K562 (cell line): ENCODE data around the gene CYP2W1.

Experiments used
- CBX2 ChIP-seq: fragments of 200-600 bp; sonication (generic); IDR thresholded peaks from one replicate; pipeline ENCODE4 v1.6.1; 2012; ENCODE audit warnings: mild to moderate bottlenecking, low read length, inconsistent platforms; ENCODE audit not compliant: insufficient read depth, poor library complexity, severe bottlenecking
- ERF ChIP-seq: fragments of 450-650 bp; formaldehyde crosslinking; IDR thresholded peaks from 2 replicates; pipeline ENCODE4 v1.4.0; 2020; ENCODE audit warnings: mild to moderate bottlenecking, mixed read lengths
- EZH2 ChIP-seq: IDR thresholded peaks from 2 replicates; pipeline ENCODE4 v1.6.1; 2012; ENCODE audit warnings: low read depth, mild to moderate bottlenecking, inconsistent platforms, low read length, borderline replicate concordance
- FOXK1 ChIP-seq: sonication (generic); formaldehyde crosslinking; IDR thresholded peaks from 2 replicates; pipeline ENCODE4 v1.8.0; 2022; ENCODE audit warnings: missing genetic modification reagents, mild to moderate bottlenecking, borderline replicate concordance
- MAFK ChIP-seq: IDR thresholded peaks from 2 replicates; pipeline ENCODE4 v1.6.1; 2011; ENCODE audit warnings: low read length, improper control_type of control experiment
- MAX ChIP-seq: sonication (generic); formaldehyde crosslinking; IDR thresholded peaks from 2 replicates; pipeline ENCODE4 v1.9.0; 2022; ENCODE audit warnings: mild to moderate bottlenecking, missing genetic modification reagents
- NR3C1 ChIP-seq: sonication (generic); formaldehyde crosslinking; IDR thresholded peaks from 2 replicates; pipeline ENCODE4 v1.8.1; 2022; ENCODE audit warnings: missing genetic modification reagents
- TCF15 ChIP-seq: fragments of 250-450 bp; sonication (Bioruptor Pico); IDR thresholded peaks from 2 replicates; pipeline ENCODE4 v1.8.0; 2022; ENCODE audit warnings: moderate library complexity, mild to moderate bottlenecking, inconsistent platforms

GRCh38 chr7:990352-990932 is 7.5 kb downstream of the CYP2W1 start:
- TF ChIP-seq EZH2 (no peak), ERF (CRISPR knock-in tag) (no peak), TCF15 (CRISPR knock-in tag) (no peak), MAX (CRISPR knock-in tag) (no peak), CBX2 (no peak), MAFK (no peak), NR3C1 (no peak), FOXK1 (CRISPR knock-in tag) (no peak)
